Fibroblast of skin of right biceps (primary cell): ENCODE data around the gene NIP7.
"Not testable (repeated sequence)": the region's sequence is repeated elsewhere in the genome, so short reads cannot be mapped to it uniquely, and the experiment has no call there.

Experiments used
- DNase-seq: peaks from one replicate; pipeline ENCODE4 v3.0.0-alpha.2; 2013

NIP7 gene

GRCh38 chr16:69339289-69340094, at the start of gene NIP7, which contains the start of gene COG8:
Gene NIP7, plus strand, starts transcription at chr16:69339772. Its CDS starts 58 bp downstream, at chr16:69339830.
Gene COG8, minus strand, starts transcription at chr16:69339564. Its CDS starts 12 bp downstream, at chr16:69339552.
- peak; percentile 99 for DNase-seq

GRCh38 chr16:69291657-69292056, 47.9 kb upstream of the NIP7 start:
- DNase-seq = not testable (repeated sequence)

- DNase-seq = no peak
Measured at GRCh38 chr16:69293401-69293800, 46.2 kb upstream of the NIP7 start.

- DNase-seq = no peak
Measured at GRCh38 chr16:69294051-69294450, 45.5 kb upstream of the NIP7 start.

- not testable (repeated sequence) for DNase-seq
Measured at GRCh38 chr16:69296771-69297170, 42.8 kb upstream of the NIP7 start.

GRCh38 chr16:69298261-69298660, 41.3 kb upstream of the NIP7 start:
- DNase-seq = no peak

- no peak for DNase-seq
Measured at GRCh38 chr16:69301187-69301586, 38.4 kb upstream of the NIP7 start.

- DNase-seq = no peak
Measured at GRCh38 chr16:69301861-69302260, 37.7 kb upstream of the NIP7 start.

GRCh38 chr16:69302301-69302700, 37.3 kb upstream of the NIP7 start:
- DNase-seq = no peak

GRCh38 chr16:69306031-69306430, 33.5 kb upstream of the NIP7 start:
- DNase-seq = no peak

- DNase-seq = no peak
Measured at GRCh38 chr16:69307091-69307490, 32.5 kb upstream of the NIP7 start.

GRCh38 chr16:69307856-69308255, 31.7 kb upstream of the NIP7 start:
- no peak for DNase-seq

- DNase-seq = no peak
Measured at GRCh38 chr16:69309316-69309715, 30.3 kb upstream of the NIP7 start.

GRCh38 chr16:69310653-69311532, 28.7 kb upstream of the NIP7 start, which contains the start of gene VPS4A:
Gene VPS4A, plus strand, starts transcription at chr16:69311350. Its CDS starts 162 bp downstream, at chr16:69311512.
- peak; percentile 96 for DNase-seq

- DNase-seq = peak; percentile 26
Measured at GRCh38 chr16:69311533-69312387, 27.8 kb upstream of the NIP7 start.

GRCh38 chr16:69313469-69313868, 26.1 kb upstream of the NIP7 start:
- no peak for DNase-seq

- DNase-seq = no peak
Measured at GRCh38 chr16:69314534-69314933, 25.0 kb upstream of the NIP7 start.

GRCh38 chr16:69315486-69316311, 23.9 kb upstream of the NIP7 start:
- DNase-seq = no peak

- DNase-seq = no peak
Measured at GRCh38 chr16:69316595-69317034, 23.0 kb upstream of the NIP7 start.

- DNase-seq = no peak
Measured at GRCh38 chr16:69318177-69318910, 21.2 kb upstream of the NIP7 start.

- DNase-seq = no peak
Measured at GRCh38 chr16:69318911-69319289, 20.7 kb upstream of the NIP7 start.
